Stimulated activated CD8-positive, alpha-beta memory T cell treated with anti-CD3 and anti-CD28 coated beads, Interleukin-15, amount 100 ng/mL, for 4 hours (primary cell): ENCODE results near the gene SLC15A3.
A peak's percentile ranks its signal among the peaks of the same experiment; 100 is the strongest.
"Not testable (repeated sequence)": the region's sequence is repeated elsewhere in the genome, so short reads cannot be mapped to it uniquely, and the experiment has no call there.

ENCODE experiments used
- DNase-seq, 2 donors: peaks; one replicate each; pipeline ENCODE4 v3.0.0-alpha.2; 2020; ENCODE audit warnings: low read depth in 2 of 2

Gene SLC15A3

GRCh38 chr11:60914633-60915247, 37.2 kb downstream of the SLC15A3 start:
- DNase-seq = peak in 1 of 2 donors; percentile 18

- DNase-seq = peak; percentile 74 to 84
Measured at GRCh38 chr11:60913793-60914632, 38.0 kb downstream of the SLC15A3 start, which contains the start of gene TMEM109. TSS of gene TMEM109 (plus strand) at chr11:60914158. CDS start at chr11:60919694, 5,536 bp downstream.

DNA sequence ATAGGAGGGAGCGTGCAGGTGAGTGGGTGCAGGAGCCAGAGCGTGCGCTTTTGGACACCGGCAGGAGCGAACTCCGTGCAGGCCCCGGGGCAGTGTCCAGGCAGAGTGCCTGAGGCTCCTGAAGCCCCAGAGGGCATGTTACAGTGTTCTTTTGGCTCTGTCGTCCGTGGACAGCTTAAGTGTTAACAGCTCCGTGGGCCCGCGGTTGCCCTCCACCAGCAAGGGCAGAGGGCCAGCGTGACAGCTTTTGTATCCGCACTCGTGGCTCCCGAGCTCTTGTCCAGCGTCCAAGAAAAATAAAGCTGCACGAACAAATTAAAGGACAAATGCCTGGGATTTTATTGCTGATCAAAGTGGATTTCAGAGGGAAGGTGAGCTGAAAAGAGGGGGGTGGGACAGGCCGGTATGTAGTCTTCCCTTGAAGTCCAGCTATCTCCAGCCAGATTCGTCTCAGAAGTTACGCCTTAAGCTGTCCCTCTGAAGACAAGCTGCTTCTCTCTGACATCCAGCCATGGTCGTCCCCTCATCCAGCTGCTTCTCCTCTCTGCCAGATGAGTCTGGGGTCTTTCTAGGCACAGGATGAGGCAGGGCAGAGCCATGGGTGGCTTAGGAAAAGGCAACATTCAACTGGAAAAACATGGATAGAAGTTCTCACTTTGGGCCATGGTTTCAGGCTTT, 39.0 kb downstream of the SLC15A3 start:
- DNase-seq = no peak

DNA sequence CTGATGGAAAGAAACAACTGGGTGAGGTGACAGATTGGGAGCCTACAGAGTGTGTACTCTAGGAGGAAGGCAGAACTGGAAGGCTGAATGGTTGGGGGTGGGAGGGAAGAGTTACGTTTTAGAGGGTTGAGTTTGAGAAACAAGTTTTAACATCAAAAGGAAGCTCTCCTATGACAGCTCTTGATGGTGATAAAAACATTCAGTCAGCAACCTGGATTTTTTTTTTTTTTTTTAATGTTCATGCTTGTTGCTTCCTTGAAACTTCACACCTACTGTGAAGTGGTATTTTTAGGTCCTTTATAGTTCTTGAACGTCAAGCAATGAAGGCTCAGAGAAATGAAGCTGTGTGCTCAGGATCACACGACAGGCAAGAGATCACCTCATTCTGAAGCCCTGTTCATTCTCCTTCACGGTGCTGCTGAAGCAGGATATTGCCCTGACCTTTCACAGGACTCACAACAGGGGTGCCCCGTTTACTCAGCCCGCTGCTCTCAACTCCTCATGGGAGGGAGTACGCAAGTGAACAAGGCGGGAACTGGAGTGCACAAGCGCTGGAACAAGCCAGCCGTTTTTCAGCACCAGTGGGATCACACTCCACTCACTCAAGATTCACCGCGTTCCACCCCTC, 39.6 kb downstream of the SLC15A3 start:
- no peak for DNase-seq

DNA sequence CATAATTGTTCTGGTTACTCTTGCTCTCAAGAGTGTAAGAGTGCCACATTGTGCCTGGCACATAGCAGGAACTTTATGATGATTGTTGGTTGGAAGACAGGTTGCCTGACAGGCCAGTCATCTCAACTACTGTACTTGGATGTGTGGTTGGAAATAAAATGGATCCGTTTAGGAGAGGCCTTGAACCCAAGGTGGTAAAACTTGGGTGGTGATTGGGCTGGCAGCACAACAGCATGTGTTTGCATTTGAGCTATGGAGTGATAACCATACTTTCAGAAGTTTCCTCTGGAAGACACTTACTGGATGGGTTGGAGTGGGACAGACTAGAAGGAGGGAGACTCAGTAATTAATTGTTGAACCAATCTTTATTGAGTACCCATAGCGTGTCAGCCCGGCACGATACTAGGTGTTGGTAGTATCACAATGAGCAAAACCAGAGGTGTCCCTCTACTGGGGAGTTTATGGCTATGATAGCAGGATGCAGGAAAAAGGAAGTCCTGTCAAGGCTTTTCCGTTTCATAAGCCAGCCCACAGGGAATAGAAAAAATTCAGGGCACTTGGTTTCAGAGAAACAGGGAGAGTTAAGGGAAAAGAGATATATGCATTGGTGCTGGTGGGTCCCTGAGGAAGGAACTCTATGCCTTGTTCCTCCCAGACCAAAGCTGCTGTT, 41.1 kb downstream of the SLC15A3 start:
- DNase-seq = no peak

- DNase-seq = no peak
Measured at GRCh38 chr11:60910281-60910687, 41.7 kb downstream of the SLC15A3 start.

DNA sequence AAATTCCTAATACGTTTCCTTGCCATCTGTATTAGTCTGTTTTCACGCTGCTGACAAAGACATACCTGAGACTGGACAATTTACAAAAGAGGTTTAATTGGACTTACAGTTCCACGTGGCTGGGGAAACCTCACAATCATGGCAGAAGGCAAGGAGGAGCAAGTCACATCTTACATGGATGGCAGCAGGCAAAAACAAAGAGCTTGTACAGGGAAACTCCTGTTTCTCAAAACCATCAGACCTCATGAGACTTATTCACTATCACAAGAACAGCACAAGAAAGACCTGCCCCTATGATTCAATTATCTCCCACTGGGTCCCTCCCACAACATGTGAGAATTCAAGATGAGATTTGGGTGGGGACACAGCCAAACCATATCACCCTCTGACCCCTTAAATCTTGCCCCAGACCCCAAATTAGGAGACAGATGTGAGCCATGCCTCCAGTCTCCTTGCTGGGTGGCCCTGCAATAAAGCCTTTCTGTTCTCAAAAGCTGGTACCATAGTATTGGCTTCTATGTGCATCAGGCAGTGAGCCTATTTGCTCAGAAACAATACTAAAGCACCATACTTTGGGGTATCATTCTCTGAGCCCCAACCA, 42.2 kb downstream of the SLC15A3 start:
- DNase-seq = not testable (repeated sequence)

DNA sequence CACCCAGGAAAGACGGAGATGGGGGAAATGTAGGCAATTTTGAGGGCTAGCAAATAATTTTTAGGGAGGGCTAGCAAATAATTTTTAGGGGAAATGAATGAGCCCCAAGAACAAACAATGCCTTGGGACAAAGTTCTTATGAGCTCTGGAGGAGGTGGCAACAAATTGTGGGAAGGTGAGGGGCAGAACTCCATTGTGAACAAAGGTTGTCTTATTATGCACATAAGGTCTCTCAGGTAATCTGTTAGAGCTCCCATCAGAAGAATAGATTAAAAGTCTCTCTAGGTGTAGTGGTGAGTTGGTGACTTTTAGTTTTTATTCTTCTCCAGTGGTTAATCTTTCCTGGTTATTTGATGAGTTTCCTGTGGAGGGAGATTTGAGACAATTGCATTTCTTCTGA, 43.2 kb downstream of the SLC15A3 start:
- no peak for DNase-seq

DNA sequence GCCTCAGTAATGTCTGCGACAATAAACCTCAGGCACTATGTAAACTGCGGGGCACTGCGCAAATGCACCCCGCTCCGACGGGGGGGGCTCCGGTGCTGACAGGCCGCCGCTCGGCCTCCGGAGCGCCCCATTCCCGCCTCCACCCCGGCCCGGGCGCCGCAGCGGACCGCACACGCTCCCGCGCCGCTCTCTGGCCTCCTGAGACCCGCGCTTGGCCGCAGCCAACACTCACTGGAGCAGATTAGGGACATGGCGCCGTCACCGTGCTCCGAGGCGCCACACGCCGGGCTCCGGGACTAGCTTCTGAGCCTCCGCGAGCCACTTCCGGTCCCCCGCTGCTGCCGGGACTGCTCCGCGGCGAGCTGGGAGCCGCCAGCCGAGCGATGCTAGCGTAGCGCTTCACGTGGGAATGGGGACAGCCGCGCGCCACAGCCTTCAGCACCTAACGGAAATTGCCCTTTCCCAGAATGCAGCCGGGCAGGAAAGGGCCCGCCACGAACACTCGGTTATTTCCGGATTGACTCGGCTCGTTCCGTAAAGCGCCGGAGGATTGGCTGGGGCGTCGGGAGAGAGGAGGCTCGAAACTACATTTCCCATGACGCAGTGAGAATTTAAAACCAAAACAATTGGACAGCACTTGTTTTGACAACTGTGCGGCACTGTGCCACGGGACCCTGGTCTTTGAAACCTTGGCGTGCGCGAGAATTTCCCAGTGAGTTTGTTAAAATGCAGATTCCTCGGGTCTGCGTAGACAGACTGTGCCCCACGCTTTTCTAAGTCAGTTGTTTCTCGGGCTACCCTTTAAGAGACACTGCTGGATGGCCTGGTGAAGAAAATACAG, 45.6 kb downstream of the SLC15A3 start, which contains the start of gene PRPF19:
PRPF19 (minus strand) TSS at position 454 of the 841 bp plus-strand sequence; CDS start at position 251, 203 bp downstream.
- DNase-seq = peak; percentile 93 to 95

- no peak for DNase-seq
Measured at GRCh38 chr11:60905551-60906113, 46.3 kb downstream of the SLC15A3 start.

DNA sequence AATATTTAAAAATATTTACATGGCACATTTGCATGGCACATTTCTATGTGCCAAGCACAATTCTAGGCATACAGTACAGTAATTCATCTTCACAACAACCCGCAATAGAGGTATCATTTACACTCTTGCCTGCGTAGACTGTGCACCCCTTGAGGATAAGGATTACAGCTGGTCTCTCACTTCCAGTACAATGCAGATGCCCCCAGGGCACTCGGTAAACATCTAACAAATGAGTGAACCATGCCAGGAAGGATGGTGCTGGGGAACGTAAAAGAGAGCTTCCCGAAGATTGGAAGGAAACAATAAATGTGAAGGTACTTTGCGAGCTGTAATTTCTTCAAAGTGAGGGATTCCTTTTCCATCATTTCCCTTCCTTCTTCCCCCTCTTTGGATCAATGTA, 46.9 kb downstream of the SLC15A3 start:
- DNase-seq = no peak

- no peak for DNase-seq
Measured at GRCh38 chr11:60902625-60903024, 49.4 kb downstream of the SLC15A3 start.

GRCh38 chr11:60900673-60901404, 51.1 kb downstream of the SLC15A3 start:
- DNase-seq = no peak

GRCh38 chr11:60899977-60900376, 52.0 kb downstream of the SLC15A3 start:
- DNase-seq = no peak

DNA sequence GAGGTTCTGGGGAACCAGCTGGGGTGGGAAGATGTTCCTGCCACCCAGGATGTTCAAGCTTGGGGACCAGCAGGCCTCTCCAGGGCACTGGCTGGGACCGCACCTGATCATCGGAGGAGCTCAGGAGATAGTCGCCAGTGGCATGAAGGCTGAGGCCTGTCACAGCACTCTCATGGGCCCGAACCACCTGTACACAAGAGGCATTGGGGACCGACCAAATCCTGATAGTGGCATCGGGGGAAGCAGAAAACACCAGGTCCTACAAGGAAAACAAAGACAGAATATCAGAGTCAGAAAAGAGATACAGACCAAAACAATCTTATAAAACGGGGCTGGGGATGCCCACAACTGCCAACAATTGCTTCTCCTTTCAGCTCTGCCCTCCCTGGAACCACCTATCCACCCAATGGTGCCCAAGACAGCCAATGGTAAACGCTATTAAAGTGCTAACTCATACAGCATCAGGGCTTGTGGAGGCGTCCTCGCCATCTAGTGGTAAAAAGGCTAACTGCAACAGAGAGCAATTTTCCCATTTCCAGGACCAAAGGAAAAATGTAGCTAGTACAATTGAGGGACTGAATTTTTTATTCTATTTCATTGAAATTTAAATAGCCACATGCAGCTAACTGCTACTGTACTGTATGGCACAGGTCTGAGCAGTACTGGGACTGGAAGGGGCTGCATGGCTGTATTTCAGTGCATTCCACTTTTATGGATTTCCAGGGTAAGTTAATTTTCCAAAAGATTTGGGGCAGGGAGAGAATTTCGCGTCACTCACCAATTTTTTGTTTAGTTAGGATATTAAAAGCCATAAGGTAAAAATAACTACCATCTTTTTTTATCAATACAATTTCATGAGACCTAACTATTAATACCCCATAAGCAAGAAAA, 52.7 kb downstream of the SLC15A3 start:
- no peak for DNase-seq

DNA sequence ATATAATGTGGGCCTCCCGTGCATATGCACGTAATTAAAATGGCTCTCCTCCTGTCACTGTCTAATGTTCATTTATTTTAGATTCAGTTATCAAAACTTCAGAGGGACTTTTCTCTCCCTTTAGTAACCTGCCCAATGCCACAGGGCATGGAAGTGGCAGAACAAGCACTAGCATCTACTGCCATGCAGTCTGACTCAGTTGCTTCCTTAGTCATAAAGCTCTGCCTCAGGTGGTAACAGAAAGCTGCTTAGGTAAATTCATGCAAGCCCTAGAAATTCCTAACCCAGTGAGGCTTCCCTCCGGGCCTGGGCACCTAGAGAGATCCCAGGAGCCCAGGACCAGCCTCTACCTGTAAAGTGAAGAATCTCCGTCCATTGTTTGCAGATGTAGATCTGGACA, 54.5 kb downstream of the SLC15A3 start:
- no peak for DNase-seq

DNA sequence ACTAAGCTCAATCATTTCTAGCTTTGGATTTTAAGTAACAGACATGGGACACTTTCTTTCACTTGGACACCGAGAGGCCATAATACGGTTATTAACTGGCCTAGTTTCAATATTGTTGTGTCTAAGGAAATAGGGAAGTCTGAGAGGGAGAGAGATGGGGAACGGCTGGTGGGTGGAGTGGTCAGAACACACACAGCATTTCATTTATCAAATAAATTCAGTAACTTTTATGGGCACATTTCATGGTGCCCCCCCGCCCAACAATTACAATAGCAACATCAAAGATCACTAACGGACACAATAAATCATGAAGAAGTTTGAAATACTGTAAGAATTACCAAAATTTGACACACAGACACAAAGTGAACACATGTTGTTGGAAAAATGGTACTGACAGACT, 56.3 kb downstream of the SLC15A3 start:
- DNase-seq = no peak
